Inferior parietal cortex (tissue), 1 donor: ENCODE results near the gene TIMM44.

Experiments
- DNase-seq: peaks from one replicate; pipeline ENCODE4 v3.0.0-alpha.2; 2016; ENCODE audit errors: extremely low spot score

The TIMM44 gene

GRCh38 chr19:7914099-7914498 is 29.4 kb downstream of the TIMM44 start:
- no peak for DNase-seq

- no peak for DNase-seq
These were observed 29.8 kb downstream of the TIMM44 start for GRCh38 chr19:7913652-7914051.

- no peak for DNase-seq
These were observed 30.5 kb downstream of the TIMM44 start for GRCh38 chr19:7912697-7913564.

GRCh38 chr19:7912144-7912696 is 31.2 kb downstream of the TIMM44 start:
- DNase-seq = no peak

DNA sequence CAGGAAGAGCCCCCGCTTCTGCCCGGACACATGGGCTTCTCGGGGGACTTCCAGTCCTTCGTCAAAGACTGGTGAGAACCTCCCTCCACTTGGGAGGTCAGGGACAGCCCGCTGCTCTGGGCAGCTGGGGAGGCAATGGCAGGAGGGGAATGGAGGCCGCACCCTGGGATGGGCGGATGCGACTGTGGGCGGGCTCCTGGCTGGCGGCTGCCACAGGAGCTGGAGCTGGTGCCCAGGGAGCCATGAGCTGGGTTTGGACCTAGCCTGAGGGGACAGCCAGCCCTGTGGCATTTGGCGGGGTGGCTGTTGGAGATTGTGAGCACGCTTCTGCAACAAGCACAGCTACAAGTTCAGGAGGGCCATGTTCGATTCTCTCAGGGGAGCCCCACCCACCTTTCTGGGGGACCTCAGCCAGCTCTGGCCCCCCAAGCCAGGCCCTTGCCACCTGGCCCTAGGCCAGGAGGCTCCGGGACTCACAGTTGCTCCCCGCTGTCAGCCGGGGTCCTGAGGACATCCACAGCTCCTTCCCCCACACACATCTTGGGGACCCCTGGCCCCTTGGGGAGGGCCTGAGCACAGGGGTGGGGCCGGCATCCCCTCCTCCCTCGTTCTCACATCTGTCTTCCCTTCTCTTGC is 31.8 kb downstream of the TIMM44 start:
- no peak for DNase-seq

GRCh38 chr19:7910321-7911161 is 32.9 kb downstream of the TIMM44 start:
- no peak for DNase-seq

- no peak for DNase-seq
These were observed 33.9 kb downstream of the TIMM44 start for GRCh38 chr19:7909471-7910067.

GRCh38 chr19:7908742-7909461 is 34.6 kb downstream of the TIMM44 start:
- DNase-seq = no peak

- DNase-seq = no peak
These were observed 35.3 kb downstream of the TIMM44 start for GRCh38 chr19:7908078-7908699.

DNA sequence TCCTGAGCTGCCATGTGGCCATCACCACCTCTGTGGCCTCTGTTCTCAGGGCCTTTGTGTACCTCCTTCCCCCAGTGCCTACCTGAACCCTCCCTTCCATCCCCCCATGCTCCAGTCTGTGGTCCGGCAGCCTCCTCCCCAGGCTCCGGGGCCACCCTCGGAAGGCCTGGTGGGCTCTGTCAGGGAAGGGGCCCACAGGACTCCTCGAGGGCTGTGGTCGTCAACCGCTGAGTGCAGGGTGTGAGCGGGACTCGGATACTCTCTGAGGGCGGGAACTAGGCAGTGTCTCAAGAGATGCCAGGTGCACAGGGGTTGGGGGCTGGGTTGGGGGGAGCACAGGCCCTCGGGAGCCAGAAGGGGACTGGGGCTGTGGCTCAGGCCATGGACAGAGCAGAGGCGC is 35.9 kb downstream of the TIMM44 start:
- DNase-seq = no peak

DNA sequence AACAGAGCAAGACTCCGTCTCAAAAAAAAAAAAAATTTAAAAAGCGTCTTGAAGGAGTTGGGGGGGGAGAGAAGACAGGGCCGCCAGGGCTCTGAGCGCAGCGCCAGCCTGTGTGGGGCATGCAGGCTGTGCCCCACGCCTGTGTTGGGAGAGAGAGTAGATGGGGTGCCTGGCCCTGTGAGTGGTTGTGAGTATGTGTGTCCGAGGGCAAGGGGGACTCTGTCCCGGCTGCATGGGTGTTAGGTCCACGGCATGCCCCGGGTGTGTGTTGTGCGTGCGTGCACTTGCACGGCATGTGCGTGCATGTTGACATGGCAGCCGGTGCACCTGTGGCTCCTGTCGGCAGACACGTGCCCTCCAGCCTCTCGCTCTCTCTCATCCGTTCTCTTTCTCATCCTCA is 36.3 kb downstream of the TIMM44 start:
- DNase-seq = no peak

DNA sequence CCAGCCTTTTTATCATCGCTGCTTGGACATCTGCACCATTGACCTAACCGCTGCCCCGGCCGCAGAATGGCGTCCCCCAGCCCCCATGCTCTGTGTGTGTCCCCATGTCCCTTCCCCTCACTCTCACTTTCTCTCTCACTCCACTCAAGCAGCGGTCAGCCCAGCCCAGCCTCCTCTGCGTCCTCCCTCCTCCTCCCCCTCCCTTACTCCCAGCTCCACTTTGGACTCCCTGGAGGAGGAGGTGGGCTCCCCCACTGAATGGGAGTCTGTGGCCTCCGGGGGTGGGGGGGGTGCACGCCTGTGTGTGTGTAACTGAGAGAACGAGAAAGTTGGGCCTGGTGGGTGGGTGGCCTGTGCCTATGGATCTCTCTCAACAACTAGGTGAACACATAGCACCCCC is 37.6 kb downstream of the TIMM44 start:
- no peak for DNase-seq

DNA sequence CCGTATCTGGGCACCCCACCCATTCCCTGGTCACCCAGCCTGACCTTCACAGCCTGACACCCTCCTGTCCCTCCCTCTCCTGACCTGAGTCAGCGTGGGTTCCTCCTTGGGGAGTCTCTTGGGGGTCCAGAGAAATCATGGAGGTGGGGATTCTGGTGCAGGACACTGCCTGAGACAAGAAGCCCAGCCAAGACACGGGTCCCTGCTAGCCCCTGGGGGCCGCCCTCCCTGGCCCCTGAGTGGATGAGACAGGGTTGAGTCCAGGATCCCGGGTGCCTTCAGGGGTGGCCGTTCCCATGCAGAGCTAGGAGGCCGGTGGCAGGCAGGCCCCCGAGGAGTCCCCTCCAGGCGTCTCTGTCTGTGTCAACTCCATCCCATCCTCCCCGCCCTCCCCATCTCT is 38.2 kb downstream of the TIMM44 start:
- DNase-seq = no peak

DNA sequence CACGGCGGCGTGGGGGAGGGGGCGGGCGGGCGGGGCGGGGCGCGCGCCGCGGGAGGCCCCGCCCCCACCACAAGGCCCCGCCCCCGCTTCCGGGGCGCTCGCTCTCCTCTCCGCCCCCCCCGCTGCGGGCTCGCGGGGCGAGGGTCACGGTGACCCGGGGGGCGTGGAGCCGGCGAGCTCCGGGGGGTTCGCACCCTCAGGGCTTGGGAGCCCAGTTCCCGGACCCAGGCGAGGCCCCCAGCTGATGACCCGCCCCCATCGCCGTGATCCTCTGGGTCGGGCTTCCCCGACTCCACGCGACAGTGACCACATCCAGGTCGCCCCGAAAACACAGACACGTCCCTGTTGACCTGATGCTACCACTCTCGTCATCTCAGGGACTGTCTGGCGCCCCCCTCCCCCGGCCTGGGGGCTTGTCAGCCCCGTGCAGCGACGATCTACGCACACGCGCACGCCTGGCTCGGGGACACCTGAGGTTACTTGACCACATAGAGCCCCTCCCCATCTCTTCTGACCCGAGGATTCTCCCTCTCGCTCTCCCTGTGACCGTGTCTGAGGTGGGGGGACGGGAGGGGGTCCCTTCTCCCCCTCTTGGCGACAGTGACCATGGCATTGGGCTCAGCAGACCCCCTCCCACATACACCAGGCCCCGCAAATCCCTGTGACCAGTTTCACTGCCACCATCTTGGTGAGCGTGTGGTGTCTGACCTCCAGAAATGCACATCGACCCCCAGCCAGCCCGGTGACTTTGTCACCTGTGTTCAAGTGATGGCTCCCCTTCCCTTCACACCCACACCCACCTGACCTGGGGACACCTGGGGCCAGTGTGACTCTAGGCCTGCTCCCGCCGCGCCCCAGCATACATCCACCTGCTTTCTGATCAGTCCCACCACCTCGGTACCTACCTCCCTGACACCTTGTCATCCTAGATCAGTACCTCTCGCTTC is 39.1 kb downstream of the TIMM44 start:
- no peak for DNase-seq

GRCh38 chr19:7903244-7904073 is 40.0 kb downstream of the TIMM44 start, which contains the start of gene MAP2K7:
Gene MAP2K7 (plus strand): TSS chr19:7903877. CDS start chr19:7903945, 68 bp downstream.
- peak; percentile 99 for DNase-seq

DNA sequence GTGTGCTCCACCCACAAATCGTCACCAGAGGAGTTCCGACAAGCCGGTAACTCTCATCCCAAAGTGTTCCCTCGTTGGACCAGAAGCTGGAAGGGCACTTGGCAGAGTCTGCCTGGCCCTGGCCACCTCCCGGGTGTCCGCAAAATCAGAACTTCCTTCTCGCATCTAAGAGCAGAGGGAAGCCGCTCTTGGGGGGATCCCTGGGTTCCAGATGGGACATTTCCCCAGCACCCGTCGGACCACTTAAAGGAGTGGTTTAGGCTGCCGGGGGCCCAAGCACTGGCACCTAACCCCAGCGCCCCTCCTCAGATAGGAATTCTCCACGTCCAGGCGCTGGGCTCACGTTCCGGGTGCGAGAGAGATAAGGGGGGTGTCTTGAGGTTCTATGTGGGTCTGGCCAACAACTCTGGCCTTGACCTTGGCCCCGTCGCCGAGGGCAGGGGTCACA is 40.6 kb downstream of the TIMM44 start:
- no peak for DNase-seq

DNA sequence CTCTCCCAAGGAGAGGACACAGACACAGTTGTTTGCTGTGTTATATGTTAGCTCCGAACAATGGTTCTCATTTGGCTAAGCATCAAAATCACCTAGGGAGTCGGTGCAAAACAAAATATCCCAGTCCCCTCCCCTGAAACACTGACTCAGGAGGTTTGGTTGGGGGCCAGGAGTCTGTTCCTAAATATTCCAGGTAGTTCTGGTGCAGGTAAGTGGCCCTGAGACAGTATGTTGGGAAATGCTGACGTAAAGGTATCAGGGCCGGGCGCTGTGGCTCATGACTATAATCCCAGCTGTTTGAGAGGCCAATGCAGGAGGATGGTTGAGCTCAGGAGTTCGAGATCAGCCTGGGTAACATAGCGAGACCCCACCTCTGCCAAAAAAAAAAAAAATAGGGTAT is 42.1 kb downstream of the TIMM44 start:
- no peak for DNase-seq

- no peak for DNase-seq
These were observed 42.5 kb downstream of the TIMM44 start for GRCh38 chr19:7900931-7901330.
